GM23248 (cell line): ENCODE data around the gene VEGFD. TPM values are rescaled to one million over a fixed set of nuclear protein-coding genes. Genes with fewer than 3 reads are reported as not detected.

ENCODE experiments used
- DNase-seq: peaks from one replicate; pipeline ENCODE4 v3.0.0-alpha.2; 2015
- H2AFZ ChIP-seq: fragments of 200-600 bp; sonication (generic); 2 replicates; pipeline ENCODE4 v1.6.1; 2016; ENCODE audit warnings: antibody characterized with exemption
- H3F3A ChIP-seq: fragments of 200-600 bp; sonication (generic); 2 replicates; pipeline ENCODE4 v1.6.1; 2016; ENCODE audit warnings: mild to moderate bottlenecking, antibody characterized with exemption, mixed run types; ENCODE audit not compliant: insufficient read depth
- H3K27ac ChIP-seq: fragments of 200-600 bp; sonication (generic); 2 replicates; pipeline ENCODE4 v1.5.1; 2016; ENCODE audit warnings: mild to moderate bottlenecking
- H3K27me3 ChIP-seq: fragments of 200-600 bp; sonication (generic); replicated peaks from 2 replicates; pipeline ENCODE4 v1.6.1; 2016; ENCODE audit warnings: mild to moderate bottlenecking; ENCODE audit not compliant: insufficient read depth
- H3K36me3 ChIP-seq: fragments of 200-600 bp; sonication (generic); 2 replicates; pipeline ENCODE4 v1.6.1; 2016; ENCODE audit warnings: low read depth, mild to moderate bottlenecking
- H3K4me1 ChIP-seq: fragments of 200-600 bp; sonication (generic); 2 replicates; pipeline ENCODE4 v1.6.1; 2016; ENCODE audit warnings: mild to moderate bottlenecking; ENCODE audit not compliant: insufficient read depth
- H3K4me2 ChIP-seq: fragments of 200-600 bp; sonication (generic); one replicate; pipeline ENCODE4 v1.6.1; 2016; ENCODE audit warnings: mild to moderate bottlenecking; ENCODE audit not compliant: unreplicated experiment
- H3K4me3 ChIP-seq: fragments of 200-600 bp; sonication (generic); 2 replicates; pipeline ENCODE4 v1.5.1; 2016; ENCODE audit warnings: mild to moderate bottlenecking
- H3K79me2 ChIP-seq: fragments of 200-600 bp; sonication (generic); 2 replicates; pipeline ENCODE4 v1.6.1; 2016; ENCODE audit warnings: mild to moderate bottlenecking; ENCODE audit not compliant: insufficient read depth
- H3K9ac ChIP-seq: fragments of 200-600 bp; sonication (generic); 2 replicates; pipeline ENCODE4 v1.6.1; 2016; ENCODE audit warnings: mild to moderate bottlenecking
- H3K9me2 ChIP-seq: fragments of 200-600 bp; sonication (generic); 2 replicates; pipeline ENCODE4 v1.6.1; 2016; ENCODE audit warnings: mixed run types, mild to moderate bottlenecking, moderate library complexity; ENCODE audit not compliant: insufficient read depth
- H3K9me3 ChIP-seq: fragments of 200-600 bp; sonication (generic); one replicate; pipeline ENCODE4 v1.6.1; 2017; ENCODE audit warnings: low read depth
- H4K20me1 ChIP-seq: fragments of 200-600 bp; sonication (generic); 2 replicates; pipeline ENCODE4 v1.6.0; 2016; ENCODE audit not compliant: insufficient read depth
- EZH2 ChIP-seq: fragments of 200-600 bp; sonication (generic); IDR thresholded peaks from 2 replicates; pipeline ENCODE4 v1.6.1; 2018; ENCODE audit warnings: antibody characterized with exemption, mild to moderate bottlenecking; ENCODE audit not compliant: insufficient read depth, poor library complexity, severe bottlenecking
- EZH2phosphoT487 ChIP-seq: fragments of 200-600 bp; sonication (generic); IDR thresholded peaks from 2 replicates; pipeline ENCODE4 v1.6.1; 2018; ENCODE audit warnings: antibody characterized with exemption, moderate library complexity, mild to moderate bottlenecking, low read depth; ENCODE audit not compliant: insufficient read depth
- WGBS, 2 experiments: methylation state at CpG; one replicate each; pipeline ENCODE4 v1.1.6; 2015 to 2017; ENCODE audit warnings: low lambda C conversion rate in 2 of 2, low coverage in 1 of 2; ENCODE audit errors: missing lambda C conversion rate in 2 of 2; 5-methylcytosine and 5-hydroxymethylcytosine counted together
- in situ Hi-C: fragments of 300-500 bp; cut with MboI; formaldehyde crosslinking; loops from 2 replicates; pipeline ENCODE4 v1.15.0; 2020
- polyA plus RNA-seq: library from polyadenylated mRNA; unstranded; fragments of >200 nt; fragmentation: Nextera tagmentation; extraction: Ambion mirVana; gene quantifications from 2 replicates; pipeline ENCODE4 v1.2.1, GENCODE V29; 2016
- total RNA-seq: library from RNA; depleted of rRNA; stranded (reverse); fragments of >200 nt; shearing (Covaris generic); gene quantifications from 2 replicates; pipeline ENCODE4 v1.2.3, GENCODE V29; 2014

The VEGFD gene
- total and polyA plus RNA-seq, 2 experiments from 2014 or later = not detected

DNA sequence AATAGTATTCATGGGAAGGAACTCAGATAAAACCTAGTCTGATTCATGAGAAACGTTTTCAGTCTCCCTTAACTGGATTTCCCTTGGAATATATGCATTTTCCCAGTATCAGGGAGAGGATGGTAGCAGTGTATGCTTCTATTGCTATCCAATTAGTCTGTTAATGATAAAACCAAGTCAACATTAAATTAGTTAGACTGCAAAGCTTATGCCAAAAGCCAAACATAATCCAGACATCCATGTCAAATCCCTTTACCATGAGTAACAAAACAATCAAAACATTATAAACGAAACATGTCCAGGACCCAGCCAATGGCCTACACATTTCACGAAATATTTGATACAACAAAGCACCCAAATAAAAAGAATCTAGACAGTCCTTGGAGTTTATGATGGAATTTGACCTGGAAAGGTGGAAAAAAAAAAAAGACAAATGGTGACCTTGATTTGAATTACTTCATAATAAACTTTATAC, 34.5 kb upstream of the VEGFD start:
- no peaks in the 10 kb centered on the region for H3K27me3 ChIP-seq
- peaks cover 13% of the 10 kb centered on the region for H3F3A ChIP-seq
- in situ Hi-C loops = no loop called here
- no peaks in the 10 kb centered on the region for H3K36me3 ChIP-seq
- WGBS, 2 experiments = 31 to 38% methylated on average over 3 of the region's 3 CpGs
- H3K79me2 ChIP-seq = no peaks in the 10 kb centered on the region
- no peak for DNase-seq
- H3K4me3 ChIP-seq = no peak overlapping the region
- no peak overlapping the region for H2AFZ ChIP-seq
- TF ChIP-seq EZH2 (no peak), EZH2phosphoT487 (no peak)
- H3K9me2 ChIP-seq = no peaks in the 10 kb centered on the region
- H3K9ac ChIP-seq = no peak overlapping the region
- peaks cover 8% of the 10 kb centered on the region; the same call in 1 of the 2 replicates for H3K4me1 ChIP-seq
- 0 out of 2 replicates have a peak overlapping the region, but pooled peaks have one; percentile 1 for H3K27ac ChIP-seq
- no peaks in the 10 kb centered on the region for H4K20me1 ChIP-seq
- H3K4me2 ChIP-seq = peak overlapping the region; percentile 75
- H3K9me3 ChIP-seq = no peaks in the 10 kb centered on the region

DNA sequence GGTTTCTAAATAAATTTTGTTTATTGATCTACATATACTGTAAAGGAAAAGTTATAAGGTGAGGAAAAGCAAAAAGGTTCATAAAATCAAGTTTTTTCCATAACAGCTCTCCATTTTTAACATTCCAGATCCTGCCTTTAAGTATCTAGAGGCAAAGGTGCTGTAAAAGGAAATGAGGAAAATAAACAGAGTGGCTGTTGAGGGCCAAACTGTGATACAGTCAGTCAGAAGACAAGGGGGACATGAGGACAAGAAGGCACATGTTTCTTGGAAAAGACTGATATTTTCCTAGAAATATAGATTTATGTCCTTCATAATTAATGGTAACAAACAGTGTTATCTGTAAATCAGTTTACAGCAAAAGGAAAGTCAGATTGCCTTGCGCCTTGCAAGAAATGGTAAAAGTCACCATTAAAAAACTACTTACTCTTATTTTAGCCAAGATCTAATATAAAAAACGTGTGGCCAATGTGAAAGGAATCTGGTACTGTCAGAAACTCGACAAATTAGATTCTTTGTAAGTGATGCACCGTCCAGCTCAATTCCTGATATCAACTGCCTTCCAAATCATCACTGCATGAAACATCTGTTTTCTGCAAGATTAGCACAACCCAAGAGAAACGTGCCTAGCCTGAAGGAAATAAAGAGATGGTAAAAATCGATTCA, 34.0 kb upstream of the VEGFD start:
- H3K4me3 ChIP-seq = no peak overlapping the region
- no peak overlapping the region for H2AFZ ChIP-seq
- peaks cover 8% of the 10 kb centered on the region; the same call in 1 of the 2 replicates for H3K4me1 ChIP-seq
- H3K27ac ChIP-seq = 0 out of 2 replicates have a peak overlapping the region, but pooled peaks have one; percentile 1
- H3K36me3 ChIP-seq = no peaks in the 10 kb centered on the region
- H3K9me2 ChIP-seq = no peaks in the 10 kb centered on the region
- peaks cover 13% of the 10 kb centered on the region for H3F3A ChIP-seq
- WGBS, 2 experiments = 0 to 3% methylated on average over 6 of the region's 6 CpGs
- H3K9ac ChIP-seq = no peak overlapping the region
- H3K4me2 ChIP-seq = peak overlapping the region; percentile 75
- in situ Hi-C loops = no loop called here
- no peaks in the 10 kb centered on the region for H3K27me3 ChIP-seq
- H4K20me1 ChIP-seq = no peaks in the 10 kb centered on the region
- DNase-seq = peak; percentile 65
- no peaks in the 10 kb centered on the region for H3K79me2 ChIP-seq
- TF ChIP-seq EZH2phosphoT487 = no peak
- TF ChIP-seq EZH2 = no peak
- no peaks in the 10 kb centered on the region for H3K9me3 ChIP-seq

DNA sequence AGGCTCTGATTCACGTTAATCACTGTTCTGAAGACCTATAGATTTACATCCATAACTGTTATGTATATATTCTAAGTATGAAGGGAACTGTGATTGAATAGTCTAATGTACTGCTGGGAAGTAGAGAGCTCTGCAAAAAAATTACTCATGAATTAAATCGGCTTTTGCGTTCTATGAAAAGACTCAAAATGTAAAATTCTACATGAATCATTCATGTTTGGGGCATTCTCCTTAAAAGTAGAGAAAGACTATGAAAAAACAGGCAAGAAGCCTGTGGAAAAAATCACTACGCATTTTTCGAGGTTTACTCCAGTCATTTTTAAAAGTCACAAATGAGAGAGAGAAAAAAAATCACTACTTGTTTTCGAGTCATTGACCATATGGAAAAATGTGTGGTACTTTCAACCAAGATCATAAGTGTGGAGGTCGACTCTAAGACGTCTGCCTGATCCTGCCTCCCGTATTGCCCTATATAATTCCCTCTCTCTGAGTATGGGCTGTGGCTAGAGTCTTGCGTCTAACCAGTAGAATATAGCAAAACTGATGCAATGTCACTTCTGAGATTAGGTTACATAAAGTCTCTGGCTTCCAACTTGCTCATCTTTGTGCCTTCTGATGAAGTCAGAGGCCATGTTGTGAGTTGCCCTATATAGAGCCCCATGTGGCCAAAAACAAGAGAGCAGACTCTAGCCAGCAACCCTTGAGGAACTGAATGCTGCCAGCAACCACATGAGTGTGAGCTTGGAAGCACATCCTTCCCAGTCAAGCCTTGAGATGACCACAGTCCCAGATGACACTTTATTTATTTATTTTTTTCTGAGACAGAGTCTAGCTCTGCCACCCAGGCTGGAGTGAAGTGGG, 32.1 kb upstream of the VEGFD start:
- TF ChIP-seq EZH2phosphoT487 (no peak), EZH2 (no peak)
- peaks cover 13% of the 10 kb centered on the region for H3F3A ChIP-seq
- peak; percentile 11 for DNase-seq

GRCh38 chrX:15413101-15413500, 28.9 kb upstream of the VEGFD start:
- Histone ChIP-seq H3K79me2 (no peaks in the 10 kb centered on the region), H3K4me3 (no peak overlapping the region), H3K4me1 (0 out of 2 replicates have a peak, but pooled peaks cover 4% of the 10 kb centered on the region), H3K9ac (no peak overlapping the region), H3K27ac (no peak overlapping the region), H3K9me2 (no peaks in the 10 kb centered on the region), H3F3A (peaks cover 7% of the 10 kb centered on the region), H3K4me2 (no peak overlapping the region), H3K36me3 (no peaks in the 10 kb centered on the region), H2AFZ (no peak overlapping the region), H3K9me3 (no peaks in the 10 kb centered on the region), H4K20me1 (no peaks in the 10 kb centered on the region), H3K27me3 (no peaks in the 10 kb centered on the region)
- WGBS, 2 experiments = 84 to 86% methylated on average over 6 of the region's 6 CpGs
- in situ Hi-C loops = no loop called here
- TF ChIP-seq EZH2phosphoT487 = no peak
- TF ChIP-seq EZH2 = no peak
- DNase-seq = no peak

More for the DNA sequence above, 32.1 kb upstream of the VEGFD start:
- H2AFZ ChIP-seq = no peak overlapping the region
- H3K9me2 ChIP-seq = no peaks in the 10 kb centered on the region
- no peak overlapping the region for H3K27ac ChIP-seq
- no peaks in the 10 kb centered on the region for H3K9me3 ChIP-seq
- H3K4me1 ChIP-seq = peaks cover 8% of the 10 kb centered on the region; the same call in 1 of the 2 replicates
- no peak overlapping the region for H3K4me2 ChIP-seq
- no peaks in the 10 kb centered on the region for H3K79me2 ChIP-seq
- no peaks in the 10 kb centered on the region for H3K27me3 ChIP-seq
- in situ Hi-C loops = no loop called here
- no peak overlapping the region for H3K4me3 ChIP-seq
- H4K20me1 ChIP-seq = no peaks in the 10 kb centered on the region
- 71 to 75% methylated on average over 10 of the region's 10 CpGs for WGBS, 2 experiments
- H3K36me3 ChIP-seq = no peaks in the 10 kb centered on the region
- no peak overlapping the region for H3K9ac ChIP-seq
